Adipocyte (in vitro differentiated cells): ENCODE results near the gene CLDN4.
A peak's percentile ranks its signal among the peaks of the same experiment; 100 is the strongest.
"Not testable (repeated sequence)": the region's sequence is repeated elsewhere in the genome, so short reads cannot be mapped to it uniquely, and the experiment has no call there.

Experiments used
- DNase-seq: peaks from one replicate; pipeline ENCODE4 v3.0.0-alpha.2; 2015; ENCODE audit warnings: low read depth
- H3K27me3 ChIP-seq: replicated peaks from 2 replicates; pipeline ENCODE4 v1.7.0; 2013; ENCODE audit warnings: mild to moderate bottlenecking, low read length, moderate library complexity; ENCODE audit not compliant: control insufficient read depth, insufficient read depth
- H3K36me3 ChIP-seq: 2 replicates; pipeline ENCODE4 v1.7.0; 2013; ENCODE audit warnings: low read length, mild to moderate bottlenecking, moderate library complexity; ENCODE audit not compliant: control insufficient read depth, insufficient read depth, severe bottlenecking
- H3K4me1 ChIP-seq: 2 replicates; pipeline ENCODE4 v1.7.0; 2013; ENCODE audit warnings: mild to moderate bottlenecking, low read length, moderate library complexity; ENCODE audit not compliant: control insufficient read depth, insufficient read depth
- H3K4me3 ChIP-seq: 2 replicates; pipeline ENCODE4 v1.7.0; 2013; ENCODE audit warnings: mild to moderate bottlenecking, low read length, moderate library complexity
- H3K9ac ChIP-seq: 2 replicates; pipeline ENCODE4 v1.7.0; 2013; ENCODE audit warnings: mild to moderate bottlenecking, low read length, moderate library complexity
- H3K9me3 ChIP-seq: 2 replicates; pipeline ENCODE4 v1.7.0; 2013; ENCODE audit warnings: mild to moderate bottlenecking, low read length, moderate library complexity; ENCODE audit not compliant: control insufficient read depth

CLDN4 gene

GRCh38 chr7:73845701-73846195, 15.0 kb downstream of the CLDN4 start:
- H3K9me3 ChIP-seq, H3K36me3 ChIP-seq, H3K27me3 ChIP-seq, DNase-seq, H3K9ac ChIP-seq, H3K4me3 ChIP-seq: not testable (repeated sequence)
- H3K4me1 ChIP-seq = peaks cover 35% of the 10 kb centered on the region

- no peaks in the 10 kb centered on the region for H3K36me3 ChIP-seq
- H3K4me3 ChIP-seq = no peak overlapping the region
- H3K9me3 ChIP-seq = no peaks in the 10 kb centered on the region
- no peak overlapping the region for H3K9ac ChIP-seq
- no peaks in the 10 kb centered on the region for H3K27me3 ChIP-seq
- DNase-seq = no peak
- H3K4me1 ChIP-seq = peaks cover 42% of the 10 kb centered on the region
Measured at GRCh38 chr7:73847941-73848723, 17.3 kb downstream of the CLDN4 start.

GRCh38 chr7:73850781-73851207, 20.0 kb downstream of the CLDN4 start:
- Histone ChIP-seq H3K9ac (peak overlapping the region; percentile 74), H3K36me3 (no peaks in the 10 kb centered on the region), H3K4me1 (peaks cover 34% of the 10 kb centered on the region), H3K9me3 (no peaks in the 10 kb centered on the region), H3K4me3 (no peak overlapping the region), H3K27me3 (no peaks in the 10 kb centered on the region)
- peak; percentile 98 for DNase-seq

GRCh38 chr7:73851410-73852338, 20.9 kb downstream of the CLDN4 start:
- H3K4me1 ChIP-seq = peaks cover 33% of the 10 kb centered on the region
- DNase-seq = peak; percentile 92
- peak overlapping the region; percentile 65 for H3K9ac ChIP-seq
- H3K9me3 ChIP-seq = no peaks in the 10 kb centered on the region
- no peaks in the 10 kb centered on the region for H3K36me3 ChIP-seq
- no peaks in the 10 kb centered on the region for H3K27me3 ChIP-seq
- H3K4me3 ChIP-seq = peak overlapping the region; percentile 35

- Histone ChIP-seq H3K36me3 (no peaks in the 10 kb centered on the region), H3K4me1 (peaks cover 33% of the 10 kb centered on the region), H3K9ac (no peak overlapping the region), H3K27me3 (no peaks in the 10 kb centered on the region), H3K9me3 (no peaks in the 10 kb centered on the region), H3K4me3 (no peak overlapping the region)
- DNase-seq = no peak
Measured at GRCh38 chr7:73852500-73852899, 21.7 kb downstream of the CLDN4 start.

- Histone ChIP-seq H3K36me3 (no peaks in the 10 kb centered on the region), H3K4me3 (no peak overlapping the region), H3K9me3 (peaks cover 3% of the 10 kb centered on the region), H3K27me3 (no peaks in the 10 kb centered on the region), H3K4me1 (peaks cover 5% of the 10 kb centered on the region), H3K9ac (no peak overlapping the region)
- DNase-seq = no peak
Measured at GRCh38 chr7:73856941-73857340, 26.1 kb downstream of the CLDN4 start.

- H3K36me3 ChIP-seq = no peaks in the 10 kb centered on the region
- no peak overlapping the region for H3K9ac ChIP-seq
- H3K4me3 ChIP-seq = no peak overlapping the region
- H3K4me1 ChIP-seq = no peaks in the 10 kb centered on the region
- peaks cover 3% of the 10 kb centered on the region for H3K9me3 ChIP-seq
- no peak for DNase-seq
- H3K27me3 ChIP-seq = no peaks in the 10 kb centered on the region
Measured at GRCh38 chr7:73858807-73859206, 28.0 kb downstream of the CLDN4 start.

GRCh38 chr7:73860859-73861258, 30.1 kb downstream of the CLDN4 start, which contains the start of gene TMEM270:
TSS of gene TMEM270 (plus strand) at chr7:73861159. CDS start at chr7:73861195, 36 bp downstream.
- Histone ChIP-seq H3K9ac (no peak within 1 kb of the TSS), H3K27me3 (no peaks in the 10 kb centered on the region), H3K36me3 (no peaks in the 10 kb centered on the region), H3K4me1 (no peaks in the 10 kb centered on the region), H3K9me3 (peaks cover 3% of the 10 kb centered on the region), H3K4me3 (no peak within 1 kb of the TSS)
- no peak for DNase-seq

- DNase-seq = no peak
- Histone ChIP-seq H3K4me3 (no peak overlapping the region), H3K9ac (no peak overlapping the region), H3K4me1 (no peaks in the 10 kb centered on the region), H3K27me3 (no peaks in the 10 kb centered on the region), H3K9me3 (peaks cover 3% of the 10 kb centered on the region), H3K36me3 (no peaks in the 10 kb centered on the region)
Measured at GRCh38 chr7:73861305-73861704, 30.5 kb downstream of the CLDN4 start.

GRCh38 chr7:73864981-73865711, 34.4 kb downstream of the CLDN4 start:
- no peak overlapping the region for H3K4me3 ChIP-seq
- no peaks in the 10 kb centered on the region for H3K36me3 ChIP-seq
- H3K9me3 ChIP-seq = no peaks in the 10 kb centered on the region
- H3K4me1 ChIP-seq = peaks cover 5% of the 10 kb centered on the region
- no peak for DNase-seq
- no peaks in the 10 kb centered on the region for H3K27me3 ChIP-seq
- H3K9ac ChIP-seq = no peak overlapping the region
